Measurements from ENCODE around the gene DUSP15.

Gene DUSP15

DNA sequence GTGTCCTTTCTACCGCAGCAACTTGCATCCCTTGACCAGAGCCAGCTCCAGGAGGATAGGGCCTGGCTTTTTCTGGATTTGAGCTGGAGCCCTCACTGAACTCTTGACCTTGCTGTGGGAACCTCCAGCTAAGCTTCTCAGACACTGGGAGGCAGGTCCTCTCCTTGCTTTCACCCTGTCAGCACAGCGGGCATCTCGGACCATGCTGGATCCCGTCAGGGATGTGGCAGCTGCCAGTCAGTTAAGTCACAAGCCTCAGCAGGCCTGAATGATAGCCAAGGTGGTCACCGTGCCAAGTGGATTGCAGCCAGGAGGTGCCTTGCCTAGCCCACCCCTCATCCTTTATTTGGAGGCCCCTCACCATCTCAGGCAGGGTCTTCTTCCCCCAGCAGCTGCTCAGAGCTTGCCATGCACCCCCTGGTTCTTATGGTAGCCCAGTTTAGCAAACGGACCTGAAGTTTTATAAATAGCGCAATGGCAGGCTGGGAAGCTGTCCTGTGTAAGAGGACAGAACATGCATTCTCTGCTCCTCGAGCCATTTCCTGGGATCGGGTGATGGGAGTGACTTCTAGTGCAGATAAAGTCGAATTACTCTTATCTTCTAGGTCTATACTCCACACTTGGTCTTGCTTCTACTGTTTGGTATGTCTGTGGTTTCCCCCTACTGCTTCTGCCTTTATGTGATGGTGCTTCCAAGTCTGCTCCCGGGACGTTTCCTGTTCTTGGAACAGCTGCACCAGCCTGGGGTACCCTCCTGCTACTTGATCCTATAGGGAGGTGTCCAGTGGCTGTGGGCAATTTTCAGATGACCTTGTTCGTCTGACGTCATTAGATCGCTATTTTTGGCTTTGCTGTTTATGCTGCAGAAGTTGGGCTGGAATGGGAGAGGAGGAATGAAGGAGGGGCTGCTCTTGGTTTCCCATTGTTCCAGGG is 58.3 kb downstream of the DUSP15 start:
- peak; percentile 49 for DNase-seq
- in situ Hi-C loops (cut with MboI; ENCODE audit: low pct_unique_long_range_greater_than_20kb, low sequenced_read_pairs): no loop called here

DNA sequence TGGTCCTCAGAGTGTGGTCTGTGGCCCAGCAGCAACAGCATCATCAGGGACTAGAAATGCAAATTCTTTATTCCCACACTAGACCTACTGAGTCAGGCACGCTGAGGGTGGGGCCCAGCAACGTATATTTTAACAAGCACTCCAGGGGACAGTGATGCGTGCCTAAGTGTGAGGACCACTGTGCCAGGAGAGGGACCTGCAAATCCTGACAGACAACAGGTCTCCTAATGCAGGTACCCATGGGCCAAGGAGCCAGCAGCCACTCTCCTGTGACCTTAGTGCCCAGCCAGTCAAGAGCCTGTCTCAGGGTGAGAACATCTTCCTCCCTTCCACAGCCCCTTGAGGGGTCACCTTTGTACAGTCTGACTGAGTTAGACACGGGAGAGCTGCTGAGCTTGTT is 59.1 kb downstream of the DUSP15 start:
- in situ Hi-C loops (cut with MboI; ENCODE audit: low pct_unique_long_range_greater_than_20kb, low sequenced_read_pairs): no loop called here
- DNase-seq: no peak

Data from KBM-7 (cell line).